GM18907 (cell line): ENCODE data around the gene SEC23A.
A peak's percentile ranks its signal among the peaks of the same experiment; 100 is the strongest.
"Not testable (repeated sequence)": the region's sequence is repeated elsewhere in the genome, so short reads cannot be mapped to it uniquely, and the experiment has no call there.

Experiments used
- ATAC-seq: cut with Tn5 transposase; IDR thresholded peaks from one replicate; pipeline ENCODE4 v1.9.1; 2021; ENCODE audit warnings: mild to moderate bottlenecking, moderate library complexity; ENCODE audit not compliant: unreplicated experiment

Gene SEC23A

GRCh38 chr14:39034481-39035296 is 68.3 kb downstream of the SEC23A start:
- no peak for ATAC-seq

- ATAC-seq: no peak
These were observed 69.7 kb downstream of the SEC23A start for GRCh38 chr14:39033371-39033770.

DNA sequence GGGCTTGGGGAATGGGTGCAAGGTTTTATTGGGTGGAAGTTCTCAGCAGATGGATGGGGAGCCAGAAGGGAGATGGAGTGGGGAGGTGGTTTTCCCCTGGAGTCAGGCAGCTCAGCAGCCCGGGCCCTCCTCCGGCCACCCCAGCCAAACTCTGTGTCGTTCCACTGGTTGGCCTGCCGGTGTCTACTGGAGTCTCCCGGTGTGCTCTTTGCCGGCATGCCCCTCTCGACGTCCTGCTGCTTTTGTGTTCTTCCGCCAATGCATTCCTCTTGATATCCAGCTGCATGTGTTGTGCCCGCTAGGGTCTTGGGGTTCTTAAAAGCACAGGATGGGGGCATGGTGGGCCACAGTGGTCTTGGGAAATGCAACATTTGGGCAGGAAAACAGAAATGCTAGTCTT is 72.8 kb downstream of the SEC23A start:
- no peak for ATAC-seq

DNA sequence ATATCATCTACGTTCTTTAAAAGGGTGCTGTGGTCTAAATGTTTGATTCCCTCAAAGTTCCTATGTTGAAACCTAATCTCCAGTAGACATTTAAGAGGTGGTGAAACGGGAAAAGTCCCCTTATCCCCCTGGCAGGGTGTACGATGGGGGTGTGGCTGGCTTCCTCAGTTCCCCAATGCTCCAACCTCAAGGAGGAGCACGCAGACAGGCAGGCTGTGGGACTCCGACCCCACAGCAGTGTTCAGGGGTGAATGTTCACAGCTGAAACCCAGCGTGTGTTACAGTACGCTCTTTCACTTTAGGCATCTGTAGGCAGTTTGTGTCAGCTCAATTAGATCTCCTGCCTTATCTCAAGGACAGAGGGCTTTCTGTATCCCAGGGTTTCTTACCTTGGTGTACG is 73.2 kb downstream of the SEC23A start:
- ATAC-seq: no peak

DNA sequence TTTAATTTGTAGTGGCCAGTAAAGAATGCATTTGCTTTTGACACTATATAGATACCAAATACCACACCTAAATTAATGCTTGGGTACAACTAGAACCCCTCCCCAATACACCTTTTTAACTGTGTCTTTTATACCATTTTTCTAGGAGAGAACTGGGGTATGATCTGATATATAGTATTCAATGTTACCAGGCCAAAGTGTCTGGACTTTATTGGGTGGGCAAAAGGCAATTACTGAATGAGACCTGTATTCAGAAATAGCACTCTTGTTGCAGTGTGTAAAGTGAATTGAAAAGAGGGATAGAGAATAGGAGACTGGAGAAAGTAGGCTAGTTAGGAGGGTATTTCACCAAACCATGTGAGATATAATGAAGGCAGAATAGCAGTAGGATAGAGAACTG is 74.4 kb downstream of the SEC23A start:
- ATAC-seq: no peak

DNA sequence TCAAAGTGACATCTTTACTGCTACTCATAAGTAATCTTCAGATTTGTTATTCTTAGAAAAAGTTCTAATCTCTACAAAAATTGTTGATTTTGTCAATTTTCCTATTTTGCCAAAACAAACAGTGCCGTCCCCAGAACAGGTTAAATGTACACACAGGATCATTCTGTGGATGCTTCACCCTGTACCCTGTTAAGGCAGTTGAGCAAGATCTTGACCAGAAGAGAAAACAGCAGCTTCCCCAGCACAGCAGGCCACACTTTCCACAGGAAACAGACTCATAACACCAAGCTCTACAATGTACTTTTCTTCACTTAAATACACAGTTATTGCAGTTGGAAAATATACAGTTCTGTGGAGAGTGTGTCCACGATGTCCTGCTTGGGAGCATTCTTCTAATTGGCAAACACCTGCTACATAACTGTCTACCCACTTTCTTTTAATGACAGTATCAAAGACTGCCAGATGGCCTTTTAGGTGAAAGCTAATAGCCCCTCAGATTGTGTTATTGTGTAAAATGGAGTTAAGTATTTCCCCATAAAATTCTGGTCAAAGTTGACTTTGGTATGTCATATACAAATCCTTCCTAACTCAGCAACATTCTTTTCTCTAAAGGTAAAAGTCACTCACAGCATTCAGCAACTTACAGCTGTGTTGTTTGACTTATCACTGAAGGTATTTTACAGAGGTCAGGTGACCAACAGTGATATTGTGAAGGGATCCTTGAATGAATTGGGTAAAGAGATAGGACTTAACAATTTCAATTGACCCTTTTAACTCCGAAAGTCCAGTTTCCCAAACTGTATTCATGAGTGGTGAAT is 77.0 kb downstream of the SEC23A start:
- ATAC-seq: no peak

DNA sequence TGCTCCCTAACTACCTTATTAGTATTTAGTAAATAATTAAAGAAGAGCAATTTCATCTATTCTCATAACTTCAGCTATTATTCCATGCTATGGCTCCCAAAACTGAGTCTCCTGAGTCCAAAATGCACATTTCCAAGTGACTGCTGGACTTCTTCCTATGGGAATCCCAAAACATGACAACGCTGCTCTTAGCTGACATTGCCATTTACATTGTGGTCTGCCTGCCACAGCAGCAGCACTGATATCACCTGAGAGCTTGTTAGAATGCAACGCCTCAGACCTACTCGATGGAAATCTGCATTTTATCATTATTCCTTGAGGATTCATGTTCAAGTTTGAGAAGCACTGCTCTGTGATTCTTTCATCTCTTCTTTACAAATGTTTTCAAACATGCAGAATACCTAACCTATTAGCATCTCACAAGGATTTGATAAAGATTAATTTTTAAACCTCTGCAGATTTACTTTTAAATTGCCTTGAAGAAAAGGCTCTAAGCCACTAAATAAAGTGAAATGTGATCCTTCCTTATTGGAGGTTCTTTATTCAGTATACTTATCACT is 77.7 kb downstream of the SEC23A start:
- no peak for ATAC-seq

- ATAC-seq: no peak
These were observed 78.8 kb downstream of the SEC23A start for GRCh38 chr14:39023939-39024871.

GRCh38 chr14:39017096-39018016 is 85.7 kb downstream of the SEC23A start:
- ATAC-seq: not testable (repeated sequence)

DNA sequence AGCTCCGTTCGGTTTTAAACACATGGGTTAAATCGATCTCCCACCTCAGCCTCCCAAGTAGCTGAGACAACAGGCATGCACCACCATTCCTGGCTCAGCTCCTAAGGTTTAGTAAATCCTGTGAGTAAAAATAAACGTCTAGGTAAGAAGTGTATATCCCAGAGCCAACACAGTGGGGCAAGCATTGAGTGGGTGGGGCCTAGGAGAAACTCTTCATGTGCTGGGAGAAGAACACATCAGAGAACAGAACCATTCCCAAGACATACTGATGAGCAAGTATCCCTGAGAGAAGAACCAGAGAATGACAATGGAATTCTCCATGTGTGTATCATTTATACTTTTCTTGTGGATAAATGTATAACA is 86.3 kb downstream of the SEC23A start:
- ATAC-seq: no peak

GRCh38 chr14:39015964-39016577 is 87.0 kb downstream of the SEC23A start:
- no peak for ATAC-seq

DNA sequence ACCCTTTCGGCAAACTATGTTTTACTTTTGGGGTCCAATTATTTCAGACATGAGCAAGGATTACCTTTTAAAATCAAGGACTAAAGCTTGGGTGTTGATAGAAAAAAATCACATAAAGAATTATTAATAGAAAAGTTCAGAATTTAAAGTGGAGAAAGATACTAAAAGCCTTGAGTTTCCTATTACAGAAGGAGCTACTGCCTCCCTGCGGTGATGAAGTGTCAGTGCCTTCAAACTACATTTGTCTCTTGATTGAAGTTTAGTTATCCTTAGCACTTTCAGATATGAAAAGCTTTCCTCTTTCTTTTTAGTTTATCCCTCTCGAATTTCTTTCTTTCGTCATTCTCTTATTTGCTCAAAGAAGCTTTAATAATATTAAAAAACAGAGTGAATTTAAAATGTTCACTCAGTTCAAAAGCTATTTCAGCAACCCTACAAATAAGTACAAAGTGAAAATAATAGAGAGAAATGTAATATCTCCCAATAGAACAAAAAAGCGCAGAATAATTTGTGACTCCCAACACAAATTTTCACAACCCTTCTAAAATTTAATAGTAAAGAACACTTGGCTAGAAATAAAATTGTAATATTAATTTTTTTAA is 87.6 kb downstream of the SEC23A start:
- ATAC-seq: peak; percentile 90

DNA sequence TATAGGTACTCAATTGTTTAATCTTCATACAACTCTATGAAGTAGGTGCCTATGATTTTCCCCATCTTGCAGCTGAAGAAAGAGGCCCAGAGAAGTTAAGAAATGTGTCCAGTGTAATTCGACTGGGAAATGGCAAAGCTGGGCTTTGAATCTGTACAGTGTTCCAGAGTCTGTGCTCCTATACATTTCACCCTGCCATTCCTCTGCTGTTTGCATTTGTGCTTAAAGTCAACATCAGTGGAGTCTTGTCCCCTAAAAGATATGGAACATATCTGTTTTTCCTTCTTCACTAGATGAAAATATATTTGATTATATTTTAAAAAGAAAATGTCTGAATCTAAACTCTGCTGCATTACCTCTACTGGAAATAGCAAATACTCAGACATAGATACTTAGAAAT is 88.6 kb downstream of the SEC23A start:
- ATAC-seq: no peak

DNA sequence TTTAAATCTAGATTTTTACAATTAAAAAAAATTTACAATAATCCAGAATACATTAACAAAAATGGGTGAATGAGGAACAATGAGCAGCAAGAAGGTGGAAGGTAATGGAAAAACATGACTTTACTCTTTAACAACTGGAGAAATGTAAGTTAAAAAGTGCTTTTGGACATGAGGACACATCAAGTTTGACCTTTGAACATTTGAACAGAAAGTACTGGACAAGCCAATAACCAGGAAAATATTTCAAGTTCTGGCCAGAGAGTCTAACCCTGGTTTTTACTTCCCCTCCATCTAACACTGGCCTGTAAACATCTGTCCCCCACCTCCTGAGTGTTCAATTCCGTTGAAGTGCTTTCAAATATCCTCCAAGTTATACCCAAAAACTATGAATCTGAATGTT is 94.1 kb downstream of the SEC23A start:
- ATAC-seq: not testable (repeated sequence)

DNA sequence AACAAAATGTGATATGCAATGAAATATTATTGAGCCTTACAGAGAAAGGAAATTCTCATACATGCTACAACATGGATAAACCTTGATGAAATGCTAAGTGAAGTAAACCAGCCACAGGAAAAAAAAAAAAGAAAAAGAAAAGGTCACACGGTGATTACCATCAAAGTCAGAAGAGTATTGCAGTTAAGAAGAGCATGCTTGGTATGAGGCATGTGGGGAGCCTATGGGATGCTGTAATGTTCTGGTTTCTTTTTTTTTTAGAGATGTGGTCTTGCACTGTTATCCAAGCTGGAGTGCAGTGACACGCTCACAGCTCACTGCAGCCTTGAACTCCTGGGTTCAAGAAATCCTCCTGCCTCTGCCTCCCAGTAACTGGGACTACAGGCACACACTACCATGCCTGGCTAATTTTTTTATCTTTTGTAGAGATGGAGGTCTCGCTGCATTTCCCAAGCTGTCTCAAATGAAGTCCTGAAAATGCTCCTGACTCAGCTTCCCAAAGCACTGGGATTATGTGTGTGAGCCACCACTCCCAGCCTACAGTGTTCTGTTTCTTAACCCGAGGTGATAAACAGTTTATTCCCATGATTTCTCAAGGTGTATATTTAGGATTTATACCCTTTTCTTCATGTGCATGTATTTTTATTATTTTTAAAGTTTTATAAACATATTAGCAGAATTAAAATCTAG is 96.2 kb downstream of the SEC23A start:
- ATAC-seq: no peak

GRCh38 chr14:39005044-39005880 is 97.8 kb downstream of the SEC23A start:
- ATAC-seq: no peak

DNA sequence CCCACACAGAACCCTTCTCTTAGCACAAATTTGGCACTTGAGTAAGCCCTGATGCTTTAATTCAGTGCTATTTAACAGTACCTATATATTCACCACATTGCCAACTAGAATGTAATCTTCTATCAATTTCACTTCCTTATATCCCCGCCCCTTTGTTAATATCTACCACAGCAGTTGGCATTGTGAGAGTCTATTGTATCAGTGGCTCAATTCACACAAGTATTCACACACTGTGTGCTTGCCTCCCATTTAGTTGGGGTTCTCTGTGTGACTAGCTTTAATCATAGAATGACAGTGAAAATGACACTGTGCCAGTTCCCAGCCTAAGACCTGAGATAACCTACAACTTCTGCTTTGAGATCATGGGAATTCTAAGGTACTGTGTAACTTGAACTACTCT is 103.1 kb downstream of the SEC23A start:
- ATAC-seq: no peak
